HL-60 (cell line): Measurements from ENCODE around the gene ZNF408.

Source experiments
- DNase-seq, 2 experiments: peaks; one replicate each; pipeline ENCODE4 v3.0.0-alpha.2; 2010 to 2020; ENCODE audit warnings: low read depth in 1 of 2, low spot score in 1 of 2
- H3K27ac ChIP-seq: fragments of 250-450 bp; sonication (Bioruptor Pico); replicated peaks from 2 replicates; pipeline ENCODE4 v1.5.1; 2020; ENCODE audit warnings: mild to moderate bottlenecking, moderate library complexity
- H3K27me3 ChIP-seq: fragments of 250-450 bp; sonication (Bioruptor Pico); 2 replicates; pipeline ENCODE4 v1.5.1; 2021; ENCODE audit warnings: mild to moderate bottlenecking, moderate library complexity; ENCODE audit not compliant: insufficient read depth, poor library complexity, severe bottlenecking
- H3K4me3 ChIP-seq: replicated peaks from 2 replicates; pipeline ENCODE4 v1.5.1; 2011; ENCODE audit warnings: mild to moderate bottlenecking, control low read depth, low read length; ENCODE audit not compliant: insufficient read depth
- CTCF ChIP-seq: IDR thresholded peaks from one replicate; pipeline ENCODE4 v1.5.1; 2011; ENCODE audit warnings: low read length, control low read depth, inconsistent platforms; ENCODE audit not compliant: insufficient read depth
- GABPA ChIP-seq: IDR thresholded peaks from 2 replicates; pipeline ENCODE4 v1.6.1; 2012; ENCODE audit warnings: low read depth
- POLR2AphosphoS5 ChIP-seq: IDR thresholded peaks from 2 replicates; pipeline ENCODE4 v1.6.1; 2012; ENCODE audit warnings: low read depth
- REST ChIP-seq: IDR thresholded peaks from 2 replicates; pipeline ENCODE4 v1.6.1; 2012; ENCODE audit warnings: low read depth; ENCODE audit not compliant: insufficient replicate concordance
- SPI1 ChIP-seq: IDR thresholded peaks from 2 replicates; pipeline ENCODE4 v1.6.1; 2012; ENCODE audit warnings: low read depth, mild to moderate bottlenecking, borderline replicate concordance

Gene ZNF408

GRCh38 chr11:46719048-46719542 is 18.3 kb downstream of the ZNF408 start, which contains the start of gene F2:
TSS of gene F2 (plus strand) at chr11:46719213. CDS start at chr11:46719236, 23 bp downstream.
- Histone ChIP-seq H3K4me3 (no peak within 1 kb of the TSS), H3K27ac (no peak within 1 kb of the TSS), H3K27me3 (no peaks in the 10 kb centered on the region)
- DNase-seq, result no peak
- TF ChIP-seq POLR2AphosphoS5, result no peak
- no peak for TF ChIP-seq REST
- no peak for TF ChIP-seq GABPA
- no peak for TF ChIP-seq SPI1
- TF ChIP-seq CTCF, result no peak

GRCh38 chr11:46719543-46720218 is 18.9 kb downstream of the ZNF408 start:
- no peak for TF ChIP-seq GABPA
- TF ChIP-seq POLR2AphosphoS5, result no peak
- no peak for TF ChIP-seq REST
- TF ChIP-seq CTCF, result no peak
- TF ChIP-seq SPI1, result no peak
- H3K4me3 ChIP-seq, result no peak overlapping the region
- H3K27ac ChIP-seq, result no peak overlapping the region
- no peaks in the 10 kb centered on the region for H3K27me3 ChIP-seq
- DNase-seq, result no peak

GRCh38 chr11:46721286-46721685 is 20.5 kb downstream of the ZNF408 start:
- Histone ChIP-seq H3K27me3 (no peaks in the 10 kb centered on the region), H3K4me3 (no peak overlapping the region), H3K27ac (no peak overlapping the region)
- no peak for TF ChIP-seq GABPA
- TF ChIP-seq SPI1, result no peak
- no peak for TF ChIP-seq POLR2AphosphoS5
- no peak for DNase-seq

GRCh38 chr11:46722566-46723358 is 21.9 kb downstream of the ZNF408 start:
- TF ChIP-seq POLR2AphosphoS5 (no peak), REST (no peak), GABPA (no peak), CTCF (no peak), SPI1 (no peak)
- no peak overlapping the region for H3K27ac ChIP-seq
- no peaks in the 10 kb centered on the region for H3K27me3 ChIP-seq
- no peak for DNase-seq
- no peak overlapping the region for H3K4me3 ChIP-seq
